CD4-positive, alpha-beta T cell treated with Interleukin-10 for 1 hour (primary cell): ENCODE measurements around the gene TAPT1.

Source experiments
- DNase-seq: peaks from one replicate; pipeline ENCODE4 v3.0.0-alpha.2; 2020

Gene TAPT1

GRCh38 chr4:16125571-16126445 lies 100.5 kb downstream of the TAPT1 start:
- no peak for DNase-seq

- no peak for DNase-seq
Measured at GRCh38 chr4:16124232-16124631, 102.0 kb downstream of the TAPT1 start.

GRCh38 chr4:16123356-16124084 lies 102.8 kb downstream of the TAPT1 start:
- no peak for DNase-seq

GRCh38 chr4:16122784-16123183 lies 103.5 kb downstream of the TAPT1 start:
- no peak for DNase-seq

- no peak for DNase-seq
Measured at GRCh38 chr4:16122308-16122711, 104.0 kb downstream of the TAPT1 start.

GRCh38 chr4:16120720-16121119 lies 105.6 kb downstream of the TAPT1 start:
- no peak for DNase-seq

GRCh38 chr4:16119981-16120380 lies 106.3 kb downstream of the TAPT1 start:
- no peak for DNase-seq

- no peak for DNase-seq
Measured at GRCh38 chr4:16118090-16118489, 108.2 kb downstream of the TAPT1 start.

- no peak for DNase-seq
Measured at GRCh38 chr4:16117164-16117563, 109.1 kb downstream of the TAPT1 start.

GRCh38 chr4:16116493-16116990 lies 109.7 kb downstream of the TAPT1 start:
- DNase-seq: no peak

GRCh38 chr4:16116019-16116418 lies 110.3 kb downstream of the TAPT1 start:
- no peak for DNase-seq

- DNase-seq: no peak
Measured at GRCh38 chr4:16114546-16114945, 111.7 kb downstream of the TAPT1 start.

GRCh38 chr4:16113741-16114140 lies 112.5 kb downstream of the TAPT1 start:
- no peak for DNase-seq

- no peak for DNase-seq
Measured at GRCh38 chr4:16111533-16111932, 114.7 kb downstream of the TAPT1 start.

GRCh38 chr4:16110661-16111290 lies 115.5 kb downstream of the TAPT1 start:
- DNase-seq: no peak
